Bone marrow (tissue), 2 donors: ENCODE results near the gene ECE1.

Experiments used
- DNase-seq, 2 donors: peaks; one replicate each; lab custom pipeline; 2025; lab: John Stamatoyannopoulos, UW

Gene ECE1

GRCh38 chr1:21254335-21254951 lies 35.8 kb downstream of the ECE1 start:
- DNase-seq = no peak

GRCh38 chr1:21251773-21252471 lies 38.3 kb downstream of the ECE1 start:
- DNase-seq = no peak

GRCh38 chr1:21249940-21250493 lies 40.2 kb downstream of the ECE1 start:
- DNase-seq = no peak

- no peak for DNase-seq
These were observed 42.2 kb downstream of the ECE1 start for GRCh38 chr1:21247892-21248715.

- DNase-seq = no peak
These were observed 43.2 kb downstream of the ECE1 start for GRCh38 chr1:21246905-21247642.

GRCh38 chr1:21245688-21246229 lies 44.5 kb downstream of the ECE1 start:
- no peak for DNase-seq

GRCh38 chr1:21244986-21245687 lies 45.1 kb downstream of the ECE1 start:
- DNase-seq = no peak

- DNase-seq = no peak
These were observed 46.1 kb downstream of the ECE1 start for GRCh38 chr1:21244154-21244553.

- DNase-seq = no peak
These were observed 47.4 kb downstream of the ECE1 start for GRCh38 chr1:21242846-21243245.

- no peak for DNase-seq
These were observed 48.3 kb downstream of the ECE1 start for GRCh38 chr1:21241771-21242581.

- DNase-seq = no peak
These were observed 49.6 kb downstream of the ECE1 start for GRCh38 chr1:21240706-21241105.

- DNase-seq = no peak
These were observed 51.0 kb downstream of the ECE1 start for GRCh38 chr1:21239221-21239620.

GRCh38 chr1:21238141-21238800 lies 52.0 kb downstream of the ECE1 start:
- no peak for DNase-seq

- DNase-seq = no peak
These were observed 52.7 kb downstream of the ECE1 start for GRCh38 chr1:21237446-21238088.

GRCh38 chr1:21236178-21236577 lies 54.1 kb downstream of the ECE1 start:
- no peak for DNase-seq

GRCh38 chr1:21234779-21235178 lies 55.5 kb downstream of the ECE1 start:
- DNase-seq = no peak

GRCh38 chr1:21233490-21233889 lies 56.8 kb downstream of the ECE1 start:
- peak in 1 of 2 donors; percentile 53 for DNase-seq

GRCh38 chr1:21232044-21232443 lies 58.2 kb downstream of the ECE1 start:
- no peak for DNase-seq
